GM23338 (cell line): ENCODE data around the gene PPP1R9A. TPM values are rescaled to one million over a fixed set of nuclear protein-coding genes. Genes with fewer than 3 reads are reported as not detected.

ENCODE experiments used
- ATAC-seq: fragments of 200-7000 bp; cut with Tn5 transposase; 3 replicates; pipeline ENCODE4 v1.9.1; 2020
- DNase-seq: peaks from one replicate; pipeline ENCODE4 v3.0.0-alpha.2; 2015; ENCODE audit warnings: low spot score
- H2AFZ ChIP-seq: fragments of 200-600 bp; sonication (generic); 2 replicates; pipeline ENCODE4 v1.8.0; 2016; ENCODE audit warnings: antibody characterized with exemption, mild to moderate bottlenecking, moderate library complexity
- H3F3A ChIP-seq: fragments of 200-600 bp; sonication (generic); replicated peaks from 2 replicates; pipeline ENCODE4 v1.8.0; 2017; ENCODE audit warnings: antibody characterized with exemption, mixed run types, low read depth
- H3K27ac ChIP-seq: fragments of 200-600 bp; sonication (generic); 2 replicates; pipeline ENCODE4 v1.6.1; 2016; ENCODE audit warnings: low read depth
- H3K27me3 ChIP-seq: fragments of 200-600 bp; sonication (generic); 2 replicates; pipeline ENCODE4 v1.8.0; 2016; ENCODE audit warnings: mild to moderate bottlenecking, mixed run types, moderate library complexity; ENCODE audit not compliant: insufficient read depth
- H3K36me3 ChIP-seq: fragments of 200-600 bp; sonication (generic); 2 replicates; pipeline ENCODE4 v1.8.0; 2016; ENCODE audit warnings: mild to moderate bottlenecking; ENCODE audit not compliant: insufficient read depth
- H3K4me1 ChIP-seq: fragments of 200-600 bp; sonication (generic); 2 replicates; pipeline ENCODE4 v1.8.0; 2016; ENCODE audit warnings: mild to moderate bottlenecking, moderate library complexity; ENCODE audit not compliant: insufficient read depth
- H3K4me2 ChIP-seq: fragments of 200-600 bp; sonication (generic); 2 replicates; pipeline ENCODE4 v1.7.1; 2017; ENCODE audit warnings: mixed run types
- H3K4me3 ChIP-seq: fragments of 200-600 bp; sonication (generic); 2 replicates; pipeline ENCODE4 v1.6.1; 2016; ENCODE audit warnings: mixed run types
- H3K79me2 ChIP-seq: fragments of 200-600 bp; sonication (generic); replicated peaks from 2 replicates; pipeline ENCODE4 v1.8.0; 2017; ENCODE audit warnings: mild to moderate bottlenecking; ENCODE audit not compliant: insufficient read depth
- H3K9me2 ChIP-seq: fragments of 200-600 bp; sonication (generic); 2 replicates; pipeline ENCODE4 v1.8.0; 2017; ENCODE audit not compliant: insufficient read depth
- H4K20me1 ChIP-seq: fragments of 200-600 bp; sonication (generic); replicated peaks from 2 replicates; pipeline ENCODE4 v1.8.0; 2017; ENCODE audit warnings: mild to moderate bottlenecking; ENCODE audit not compliant: insufficient read depth
- H3K27ac Mint-ChIP-seq: 2 replicates; pipeline ENCODE4 v1.8.0; 2020; ENCODE audit warnings: inconsistent platforms, mild to moderate bottlenecking, moderate library complexity, mixed read lengths
- H3K27me3 Mint-ChIP-seq: 3 replicates; pipeline ENCODE4 v1.8.0; 2022; ENCODE audit warnings: low read depth, mild to moderate bottlenecking, moderate library complexity, mixed read lengths, inconsistent platforms; ENCODE audit not compliant: insufficient read depth, poor library complexity
- H3K36me3 Mint-ChIP-seq: 3 replicates; pipeline ENCODE4 v1.8.0; 2021; ENCODE audit warnings: low read depth, mild to moderate bottlenecking, inconsistent platforms, moderate library complexity, mixed read lengths
- H3K4me1 Mint-ChIP-seq: 3 replicates; pipeline ENCODE4 v1.8.0; 2020; ENCODE audit warnings: mild to moderate bottlenecking, inconsistent platforms, mixed read lengths
- H3K4me3 Mint-ChIP-seq: 3 replicates; pipeline ENCODE4 v1.8.0; 2021; ENCODE audit warnings: moderate library complexity, mild to moderate bottlenecking, inconsistent platforms, mixed read lengths
- H3K9me3 Mint-ChIP-seq: 3 replicates; pipeline ENCODE4 v1.8.0; 2020; ENCODE audit warnings: moderate library complexity, mild to moderate bottlenecking, inconsistent platforms, mixed read lengths
- CREB1 ChIP-seq: fragments of 250-450 bp; sonication (Bioruptor Pico); IDR thresholded peaks from 2 replicates; pipeline ENCODE4 v1.5.0; 2020; ENCODE audit warnings: low read depth, mild to moderate bottlenecking, moderate library complexity
- CTCF ChIP-seq, 2 experiments: fragments of 200-600 bp in 1 of 2; sonication (generic) in 1 of 2; conservative IDR thresholded peaks; 2 replicates each; pipeline versions ENCODE4 v1.5.1 to v1.6.1; 2016 to 2017; ENCODE audit warnings: antibody characterized with exemption in 2 of 2, low read depth in 2 of 2, mild to moderate bottlenecking in 2 of 2, moderate library complexity in 1 of 2
- ETS1 ChIP-seq: IDR thresholded peaks from 2 replicates; pipeline ENCODE4 v1.6.1; 2016; ENCODE audit warnings: antibody characterized with exemption
- EZH2 ChIP-seq: fragments of 200-600 bp; sonication (generic); IDR thresholded peaks from one replicate; pipeline ENCODE4 v1.8.0; 2017; ENCODE audit warnings: antibody characterized with exemption, mild to moderate bottlenecking, low read depth; ENCODE audit not compliant: unreplicated experiment
- EZH2phosphoT487 ChIP-seq: fragments of 200-600 bp; sonication (generic); IDR thresholded peaks from one replicate; pipeline ENCODE4 v1.8.1; 2018; ENCODE audit warnings: antibody characterized with exemption; ENCODE audit not compliant: unreplicated experiment
- JUNB ChIP-seq: IDR thresholded peaks from one replicate; pipeline ENCODE4 v1.6.1; 2016; ENCODE audit warnings: antibody characterized with exemption; ENCODE audit not compliant: unreplicated experiment
- NANOG ChIP-seq: IDR thresholded peaks from 2 replicates; pipeline ENCODE4 v1.6.1; 2016; ENCODE audit warnings: antibody characterized with exemption, borderline replicate concordance
- POLR2AphosphoS5 ChIP-seq: IDR thresholded peaks from 2 replicates; pipeline ENCODE4 v1.6.1; 2016; ENCODE audit warnings: antibody characterized with exemption, low read depth
- REST ChIP-seq: IDR thresholded peaks from one replicate; pipeline ENCODE4 v1.6.1; 2018; ENCODE audit warnings: antibody characterized with exemption; ENCODE audit not compliant: unreplicated experiment
- STAT1 ChIP-seq: IDR thresholded peaks from one replicate; pipeline ENCODE4 v1.6.1; 2016; ENCODE audit warnings: antibody characterized with exemption; ENCODE audit not compliant: unreplicated experiment
- ZNF114 ChIP-seq: fragments of 250-450 bp; sonication (Bioruptor Pico); IDR thresholded peaks from 2 replicates; pipeline ENCODE4 v1.5.0; 2020; ENCODE audit warnings: mild to moderate bottlenecking, moderate library complexity
- ZNF331 ChIP-seq: fragments of 250-450 bp; sonication (Bioruptor Pico); IDR thresholded peaks from 2 replicates; pipeline ENCODE4 v1.5.0; 2020; ENCODE audit warnings: low read depth, mild to moderate bottlenecking, moderate library complexity
- ZNF462 ChIP-seq: fragments of 250-450 bp; sonication (Bioruptor Pico); IDR thresholded peaks from 2 replicates; pipeline ENCODE4 v1.5.0; 2020; ENCODE audit warnings: mild to moderate bottlenecking, moderate library complexity
- polyA plus RNA-seq: library from polyadenylated mRNA; unstranded; fragments of >200 nt; fragmentation: Nextera tagmentation; extraction: Ambion mirVana; gene quantifications from 2 replicates; pipeline ENCODE4 v1.2.1, GENCODE V29; 2016
- total RNA-seq: library from RNA; depleted of rRNA; stranded (reverse); fragments of >200 nt; shearing (Covaris generic); gene quantifications from 2 replicates; pipeline ENCODE4 v1.2.3, GENCODE V29; 2014

Gene PPP1R9A
- total and polyA plus RNA-seq, 2 experiments from 2014 or later, result 10.6 to 31.8 TPM

- Histone ChIP-seq H3K4me2 (no peak overlapping the region), H3K36me3 (no peaks in the 10 kb centered on the region), H3K9me2 (no peaks in the 10 kb centered on the region; the same call in 1 of the 2 replicates), H2AFZ (no peak overlapping the region), H3K27ac (no peak overlapping the region), H3F3A (no peaks in the 10 kb centered on the region), H3K79me2 (0 out of 2 replicates have a peak, but pooled peaks cover 3% of the 10 kb centered on the region), H3K4me1 (no peaks in the 10 kb centered on the region), H4K20me1 (no peaks in the 10 kb centered on the region), H3K4me3 (no peak overlapping the region), H3K27me3 (no peaks in the 10 kb centered on the region)
- no peaks in the 10 kb centered on the region for H3K27me3 Mint-ChIP-seq
- DNase-seq, result no peak
- TF ChIP-seq STAT1 (no peak), ZNF331 (CRISPR knock-in tag) (no peak), CTCF (conservative IDR thresholded peaks at IDR 0.05; ENCODE audit: low read depth in 2 of 2) (no peak), ZNF114 (no peak), EZH2 (no peak), REST (no peak), ZNF462 (CRISPR knock-in tag) (no peak), POLR2AphosphoS5 (no peak), ETS1 (no peak), EZH2phosphoT487 (no peak), CREB1 (CRISPR knock-in tag) (no peak), NANOG (no peak), JUNB (no peak)
- H3K36me3 Mint-ChIP-seq, result no peaks in the 10 kb centered on the region; the same call in 2 of the 3 replicates
- no peak for ATAC-seq
- H3K9me3 Mint-ChIP-seq, result no peaks in the 10 kb centered on the region
- H3K4me3 Mint-ChIP-seq, result no peak overlapping the region
- peaks cover 10% of the 10 kb centered on the region; the same call in 2 of the 3 replicates for H3K4me1 Mint-ChIP-seq
- no peak overlapping the region for H3K27ac Mint-ChIP-seq
Measured at GRCh38 chr7:95059842-95060313, 152.5 kb downstream of the PPP1R9A start.
